Stimulated activated CD4-positive, alpha-beta T cell treated with anti-CD3 and anti-CD28 coated beads, Interleukin-4, amount 100 ng/mL, for 4 hours (primary cell): ENCODE measurements around the gene PCYT1B.
"Not testable (repeated sequence)": the region's sequence is repeated elsewhere in the genome, so short reads cannot be mapped to it uniquely, and the experiment has no call there.

Experiments used
- DNase-seq, 2 experiments: peaks; one replicate each; pipeline ENCODE4 v3.0.0-alpha.2; 2020

The PCYT1B gene

GRCh38 chrX:24647257-24648058 is at the start of gene PCYT1B:
Gene PCYT1B, minus strand, starts transcription at chrX:24647347. Its CDS starts 242 bp downstream, at chrX:24647105.
- DNase-seq, result peak; percentile 46 to 48

DNA sequence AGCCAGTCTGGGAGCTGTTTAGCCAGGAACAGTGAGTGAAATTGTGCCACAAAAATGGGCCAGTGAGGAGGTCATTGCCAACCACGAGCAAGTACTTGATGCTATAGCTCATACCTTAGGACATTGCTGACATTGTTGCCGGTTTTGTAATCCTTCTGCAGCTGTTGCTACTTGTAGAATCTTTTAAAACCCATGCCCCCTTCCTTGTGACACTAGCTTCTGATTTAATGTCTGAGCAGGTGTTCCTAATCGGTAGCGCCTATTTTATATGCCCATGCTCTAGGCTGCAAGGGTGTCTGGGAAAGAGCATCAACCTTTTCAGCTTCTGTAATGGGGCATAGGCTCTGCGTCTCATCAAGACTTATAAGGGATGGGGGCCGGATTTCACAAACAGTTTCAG is 49.1 kb upstream of the PCYT1B start:
- DNase-seq, result no peak

GRCh38 chrX:24694825-24695224 is 47.7 kb upstream of the PCYT1B start:
- no peak for DNase-seq

GRCh38 chrX:24693453-24694202 is 46.5 kb upstream of the PCYT1B start, which contains the start of gene POLA1:
Gene POLA1, plus strand, starts transcription at chrX:24693918. Its CDS starts 44 bp downstream, at chrX:24693962.
- DNase-seq, result peak; percentile 58 to 68

- DNase-seq, result no peak
These were observed 45.2 kb upstream of the PCYT1B start for GRCh38 chrX:24692305-24692704.

GRCh38 chrX:24684048-24684447 is 36.9 kb upstream of the PCYT1B start:
- DNase-seq, result no peak

- DNase-seq, result peak in 1 of 2 experiments; percentile 5
These were observed 35.7 kb upstream of the PCYT1B start for GRCh38 chrX:24682739-24683432.

GRCh38 chrX:24676403-24677024 is 29.4 kb upstream of the PCYT1B start:
- DNase-seq, result no peak

DNA sequence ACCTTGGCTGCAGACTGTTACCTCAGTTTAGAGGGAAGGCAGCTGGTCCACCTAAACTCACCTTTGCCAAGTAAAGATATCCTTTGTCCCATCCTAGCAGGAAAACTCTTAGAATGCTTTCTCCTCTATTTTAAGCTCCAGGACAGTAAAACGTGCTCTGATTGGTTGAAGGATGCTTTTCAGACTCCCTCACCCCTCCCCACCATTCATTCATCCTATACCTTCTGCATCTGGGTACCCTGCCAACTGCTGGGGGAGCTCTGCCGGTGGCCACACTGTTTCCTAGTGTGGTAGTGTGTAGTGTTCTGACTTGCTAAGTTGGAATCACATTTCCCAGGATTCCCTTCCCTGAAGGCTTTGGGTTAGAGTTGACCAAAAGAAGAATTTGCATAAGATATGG is 26.3 kb upstream of the PCYT1B start:
- DNase-seq, result no peak

GRCh38 chrX:24672701-24673190 is 25.6 kb upstream of the PCYT1B start:
- no peak for DNase-seq

- DNase-seq, result no peak
These were observed 21.0 kb upstream of the PCYT1B start for GRCh38 chrX:24668111-24668510.

GRCh38 chrX:24662352-24662751 is 15.2 kb upstream of the PCYT1B start:
- DNase-seq, result no peak

GRCh38 chrX:24661292-24661691 is 14.1 kb upstream of the PCYT1B start:
- no peak for DNase-seq

- DNase-seq, result no peak
These were observed 12.5 kb upstream of the PCYT1B start for GRCh38 chrX:24659646-24660045.

- DNase-seq, result no peak
These were observed 12.0 kb upstream of the PCYT1B start for GRCh38 chrX:24659106-24659505.

DNA sequence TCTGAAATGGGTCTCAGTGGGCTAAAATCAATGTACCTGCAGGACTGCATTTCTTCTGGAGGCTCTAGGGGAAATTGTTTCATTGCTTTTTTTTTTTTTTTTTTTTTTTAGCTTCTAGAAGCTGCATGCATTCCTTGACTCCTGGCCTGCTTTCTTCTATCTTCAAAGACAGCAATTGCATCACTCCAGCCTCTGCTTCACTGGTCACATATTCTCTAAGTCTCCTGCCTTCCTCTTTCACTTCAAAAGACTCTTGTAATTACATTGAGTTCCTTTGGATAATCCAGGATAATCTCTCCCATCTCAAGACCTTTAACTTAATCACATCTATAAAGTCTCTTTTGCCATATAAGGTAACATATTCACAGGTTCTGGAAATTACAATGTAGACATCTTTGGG is 11.3 kb upstream of the PCYT1B start:
- DNase-seq, result no peak

DNA sequence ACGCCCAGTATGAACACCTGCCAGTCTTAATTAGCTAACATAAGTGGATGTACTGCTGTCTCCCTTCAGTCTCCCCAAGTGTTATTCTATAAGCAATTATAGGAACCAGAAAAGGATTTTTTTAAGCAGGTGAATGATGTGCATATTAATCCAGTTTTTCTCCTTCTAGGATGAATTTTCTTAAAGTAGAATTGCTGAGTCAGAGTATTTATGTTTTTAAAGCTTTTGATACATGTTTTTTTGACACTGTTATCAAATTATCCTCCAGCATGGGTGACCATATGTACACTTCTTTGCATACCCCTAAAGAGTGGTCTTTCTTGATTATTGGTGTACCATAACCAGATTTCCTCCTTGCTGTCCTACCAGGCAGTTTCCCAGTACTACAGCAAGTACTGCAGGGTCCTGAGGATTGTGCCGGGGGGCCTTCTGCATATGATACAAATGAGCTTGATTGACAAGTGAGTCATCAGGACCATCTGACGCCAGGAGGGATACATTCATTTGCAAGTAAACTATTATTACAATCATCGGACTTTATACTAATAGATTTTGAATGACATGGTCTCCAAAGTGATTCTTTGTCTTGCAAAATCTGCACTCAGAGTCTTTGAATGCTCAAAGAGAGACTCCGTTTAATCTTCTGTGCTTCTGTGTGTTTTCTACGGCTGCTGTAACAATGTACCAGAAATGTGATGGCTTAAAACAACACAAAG is 10.7 kb upstream of the PCYT1B start:
- DNase-seq, result no peak

- DNase-seq, result not testable (repeated sequence)
These were observed 8.5 kb upstream of the PCYT1B start for GRCh38 chrX:24655679-24656078.

DNA sequence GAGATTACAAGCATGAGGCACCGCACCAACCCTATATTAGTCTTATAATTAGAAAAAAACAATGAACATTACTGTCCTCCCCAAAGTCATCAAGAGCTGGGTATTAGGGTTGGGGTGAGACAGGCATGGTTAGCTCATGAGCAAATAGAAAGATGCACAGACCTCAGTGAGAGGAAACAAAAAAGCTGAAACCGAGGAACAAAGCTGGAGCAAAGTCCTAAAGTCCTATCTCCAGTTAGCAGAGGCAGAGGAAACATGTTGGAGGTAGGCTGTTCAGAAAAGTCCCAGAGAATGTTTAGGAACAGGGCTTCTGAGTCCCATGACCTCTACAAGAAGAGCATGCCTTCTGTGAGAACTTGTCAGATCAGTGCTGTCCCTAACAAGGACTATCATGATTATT is 4.6 kb upstream of the PCYT1B start:
- no peak for DNase-seq

GRCh38 chrX:24648495-24648894 is 1.3 kb upstream of the PCYT1B start:
- no peak for DNase-seq

DNA sequence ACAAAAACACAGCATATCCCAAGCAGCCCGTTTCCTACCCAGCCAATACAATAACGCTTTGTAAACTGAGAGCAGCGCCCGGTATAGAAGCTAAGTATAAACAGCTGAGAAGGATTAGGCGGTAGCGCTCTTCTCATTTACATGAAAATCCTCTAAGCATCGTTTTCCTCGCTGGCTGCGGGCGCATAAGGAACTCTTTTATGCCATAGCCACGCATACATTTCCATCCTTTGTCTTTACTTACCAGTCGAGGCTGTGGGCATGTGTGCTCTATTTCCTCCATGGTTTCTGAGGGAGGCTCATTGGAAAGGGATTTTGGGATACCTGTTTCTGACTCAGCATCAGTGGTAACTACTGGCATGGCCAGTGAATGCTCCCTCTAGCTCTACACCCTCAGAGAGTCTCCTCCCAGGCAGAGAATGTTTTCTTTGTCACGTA is 383 bp downstream of the PCYT1B start:
- no peak for DNase-seq

DNA sequence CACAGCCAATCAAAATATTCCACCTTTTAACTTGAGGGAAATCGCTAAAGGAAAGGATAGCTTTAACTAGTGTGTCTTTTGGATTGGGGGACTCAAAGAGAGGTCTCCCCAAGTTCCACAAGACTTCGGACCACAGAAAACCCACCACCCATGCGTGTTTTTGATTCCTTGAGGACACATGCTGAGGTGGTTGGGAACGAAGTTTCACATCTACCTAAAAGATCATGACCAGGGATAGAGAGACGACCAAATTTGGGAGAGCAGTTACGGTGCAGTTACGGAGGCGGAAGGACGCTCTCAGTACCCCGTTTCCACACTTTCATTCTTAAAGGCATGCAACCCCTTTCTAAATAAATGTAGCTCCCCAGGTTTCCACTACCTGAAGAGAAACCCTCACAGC is 1.1 kb downstream of the PCYT1B start:
- DNase-seq, result no peak
